HG02610 (cell line): Measurements from ENCODE around the gene MCF2L.

Source experiments
- ATAC-seq: cut with Tn5 transposase; IDR thresholded peaks from one replicate; pipeline ENCODE4 v1.9.1; 2021; ENCODE audit warnings: mild to moderate bottlenecking, moderate library complexity; ENCODE audit not compliant: unreplicated experiment

Gene MCF2L

GRCh38 chr13:112997188-112998130 lies 28.4 kb downstream of the MCF2L start:
- no peak for ATAC-seq

GRCh38 chr13:112998521-112999280 lies 29.7 kb downstream of the MCF2L start:
- ATAC-seq: no peak

GRCh38 chr13:112999414-113000177 lies 30.6 kb downstream of the MCF2L start:
- no peak for ATAC-seq

- no peak for ATAC-seq
Measured at GRCh38 chr13:113000575-113000974, 31.6 kb downstream of the MCF2L start.

- ATAC-seq: no peak
Measured at GRCh38 chr13:113001241-113002140, 32.5 kb downstream of the MCF2L start.

- ATAC-seq: no peak
Measured at GRCh38 chr13:113002206-113002912, 33.3 kb downstream of the MCF2L start.

- no peak for ATAC-seq
Measured at GRCh38 chr13:113002913-113003290, 33.9 kb downstream of the MCF2L start.

GRCh38 chr13:113004126-113004525 lies 35.1 kb downstream of the MCF2L start:
- no peak for ATAC-seq

GRCh38 chr13:113005076-113005865 lies 36.3 kb downstream of the MCF2L start:
- ATAC-seq: no peak

- no peak for ATAC-seq
Measured at GRCh38 chr13:113005997-113006396, 37.0 kb downstream of the MCF2L start.

- no peak for ATAC-seq
Measured at GRCh38 chr13:113006660-113007059, 37.6 kb downstream of the MCF2L start.

- no peak for ATAC-seq
Measured at GRCh38 chr13:113008851-113009250, 39.8 kb downstream of the MCF2L start.

- ATAC-seq: no peak
Measured at GRCh38 chr13:113009743-113010509, 40.9 kb downstream of the MCF2L start.

- ATAC-seq: no peak
Measured at GRCh38 chr13:113010510-113010865, 41.5 kb downstream of the MCF2L start.

GRCh38 chr13:113013303-113013702 lies 44.3 kb downstream of the MCF2L start:
- ATAC-seq: no peak

- ATAC-seq: no peak
Measured at GRCh38 chr13:113013878-113014751, 45.1 kb downstream of the MCF2L start.
